HepG2 (cell line): ENCODE measurements around the gene GYS1. TPM values are rescaled to one million over a fixed set of nuclear protein-coding genes. Genes with fewer than 3 reads are reported as not detected.
A peak's percentile ranks its signal among the peaks of the same experiment; 100 is the strongest.

Experiments
- DMAP1 ChIP-seq: IDR thresholded peaks from 2 replicates; pipeline ENCODE4 v1.6.1; 2016
- GLI4 ChIP-seq: sonication (generic); formaldehyde crosslinking; IDR thresholded peaks from 2 replicates; pipeline ENCODE4 v1.5.1; 2020; ENCODE audit warnings: missing genetic modification reagents, mild to moderate bottlenecking, moderate library complexity, borderline replicate concordance
- HHEX ChIP-seq: IDR thresholded peaks from 2 replicates; pipeline ENCODE4 v1.6.1; 2016; ENCODE audit warnings: control low read depth
- HNRNPLL ChIP-seq: fragments of 200-400 bp; formaldehyde crosslinking; IDR thresholded peaks from 2 replicates; pipeline ENCODE4 v1.6.1; 2017; ENCODE audit warnings: mild to moderate bottlenecking, low read depth, low read length; ENCODE audit not compliant: poor library complexity, severe bottlenecking
- JDP2 ChIP-seq: sonication (generic); formaldehyde crosslinking; IDR thresholded peaks from 2 replicates; pipeline ENCODE4 v1.8.1; 2022; ENCODE audit warnings: missing genetic modification reagents, borderline replicate concordance
- MAFF ChIP-seq: IDR thresholded peaks from 2 replicates; pipeline ENCODE4 v1.6.1; 2011; ENCODE audit warnings: low read depth, low read length, improper control_type of control experiment
- MED13 ChIP-seq: sonication (generic); formaldehyde crosslinking; IDR thresholded peaks from 2 replicates; pipeline ENCODE4 v1.5.0; 2020; ENCODE audit warnings: missing genetic modification reagents
- MTF1 ChIP-seq: sonication (generic); formaldehyde crosslinking; IDR thresholded peaks from 2 replicates; pipeline ENCODE4 v1.5.0; 2020; ENCODE audit warnings: missing genetic modification reagents
- NFRKB ChIP-seq: fragments of 450-650 bp; IDR thresholded peaks from 2 replicates; pipeline ENCODE4 v1.6.1; 2017
- POLR2AphosphoS5 ChIP-seq: IDR thresholded peaks from 2 replicates; pipeline ENCODE4 v1.6.1; 2012; ENCODE audit warnings: low read depth, low read length
- RCOR2 ChIP-seq: IDR thresholded peaks from 2 replicates; pipeline ENCODE4 v1.6.1; 2016; ENCODE audit warnings: missing biosample characterization, missing genetic modification reagents
- RFX1 ChIP-seq: fragments of 450-650 bp; IDR thresholded peaks from 2 replicates; pipeline ENCODE4 v1.6.1; 2017
- SNAI1 ChIP-seq: sonication (generic); formaldehyde crosslinking; IDR thresholded peaks from 2 replicates; pipeline ENCODE4 v1.5.0; 2020; ENCODE audit warnings: mild to moderate bottlenecking, missing genetic modification reagents, borderline replicate concordance
- SUZ12 ChIP-seq: fragments of 150-350 bp; IDR thresholded peaks from 2 replicates; pipeline ENCODE4 v1.6.1; 2014; ENCODE audit warnings: low read depth, low read length
- U2AF2 ChIP-seq: fragments of 200-400 bp; formaldehyde crosslinking; IDR thresholded peaks from 2 replicates; pipeline ENCODE4 v1.6.1; 2017; ENCODE audit warnings: low read depth, mild to moderate bottlenecking, low read length
- ZBTB7B ChIP-seq: sonication (generic); formaldehyde crosslinking; IDR thresholded peaks from 2 replicates; pipeline ENCODE4 v1.4.0; 2020; ENCODE audit warnings: missing genetic modification reagents
- ZNF121 ChIP-seq: sonication (generic); formaldehyde crosslinking; IDR thresholded peaks from 2 replicates; pipeline ENCODE4 v1.5.0; 2020; ENCODE audit warnings: mild to moderate bottlenecking, missing genetic modification reagents
- ZNF143 ChIP-seq: sonication (generic); formaldehyde crosslinking; IDR thresholded peaks from 2 replicates; pipeline ENCODE4 v1.4.0; 2020; ENCODE audit warnings: missing genetic modification reagents
- ZNF558 ChIP-seq: sonication (generic); formaldehyde crosslinking; IDR thresholded peaks from 2 replicates; pipeline ENCODE4 v1.9.0; 2022; ENCODE audit warnings: mild to moderate bottlenecking, missing genetic modification reagents, borderline replicate concordance
- ZNF619 ChIP-seq: sonication (generic); formaldehyde crosslinking; IDR thresholded peaks from 2 replicates; pipeline ENCODE4 v1.4.0; 2020; ENCODE audit warnings: mild to moderate bottlenecking, missing genetic modification reagents
- ZNF878 ChIP-seq: sonication (generic); formaldehyde crosslinking; IDR thresholded peaks from 2 replicates; pipeline ENCODE4 v1.8.1; 2023; ENCODE audit warnings: mild to moderate bottlenecking, missing genetic modification reagents, moderate library complexity
- polyA plus RNA-seq, 8 experiments: library from polyadenylated mRNA; depleted of rRNA in 3 of 8; stranded (reverse) in 7 of 8; unstranded in 1 of 8; fragments of >200 nt; fragmentation: Illumina TruSeq in 4 of 8; extraction: Trizol in 4 of 8; gene quantifications; 2 replicates each; pipeline versions ENCODE4 v1.2.1 to v1.2.3, GENCODE V29; 2011 to 2016; ENCODE audit warnings: low read depth in 4 of 8, missing spikeins in 1 of 8, mixed read lengths in 1 of 8; ENCODE audit not compliant: insufficient read depth in 1 of 8
- total RNA-seq, 5 experiments: library from RNA; depleted of rRNA; stranded (reverse); fragments of >200 nt; fragmentation: Illumina TruSeq; extraction: Trizol; gene quantifications; 2 replicates each; pipeline ENCODE4 v1.2.3, GENCODE V29; 2016; ENCODE audit warnings: low read depth in 1 of 5
- TF ChIP-seq, protein P1 (sequence below): IDR thresholded peaks from 2 replicates; pipeline ENCODE4 v1.6.1; 2016
- TF ChIP-seq, protein P2 (sequence below): sonication (generic); formaldehyde crosslinking; conservative IDR thresholded peaks from 2 replicates; pipeline ENCODE4 v1.8.0; 2022; ENCODE audit warnings: missing genetic modification reagents
- TF ChIP-seq, protein P3 (sequence below): IDR thresholded peaks from 2 replicates; pipeline ENCODE4 v1.6.1; 2018; ENCODE audit warnings: missing genetic modification reagents, mild to moderate bottlenecking, missing compliant biosample characterization
- TF ChIP-seq, protein P4 (sequence below): sonication (generic); formaldehyde crosslinking; IDR thresholded peaks from 2 replicates; pipeline ENCODE4 v1.4.0; 2020; ENCODE audit warnings: missing genetic modification reagents
- TF ChIP-seq, protein P5 (sequence below): fragments of 450-650 bp; IDR thresholded peaks from 2 replicates; pipeline ENCODE4 v1.6.1; 2017

The GYS1 gene
- total and polyA plus RNA-seq, 2 of the 13 experiments (the other 11 are each of a cell fraction or from before 2014, with no cell fraction given), result 18.4 to 42.1 TPM

DNA sequence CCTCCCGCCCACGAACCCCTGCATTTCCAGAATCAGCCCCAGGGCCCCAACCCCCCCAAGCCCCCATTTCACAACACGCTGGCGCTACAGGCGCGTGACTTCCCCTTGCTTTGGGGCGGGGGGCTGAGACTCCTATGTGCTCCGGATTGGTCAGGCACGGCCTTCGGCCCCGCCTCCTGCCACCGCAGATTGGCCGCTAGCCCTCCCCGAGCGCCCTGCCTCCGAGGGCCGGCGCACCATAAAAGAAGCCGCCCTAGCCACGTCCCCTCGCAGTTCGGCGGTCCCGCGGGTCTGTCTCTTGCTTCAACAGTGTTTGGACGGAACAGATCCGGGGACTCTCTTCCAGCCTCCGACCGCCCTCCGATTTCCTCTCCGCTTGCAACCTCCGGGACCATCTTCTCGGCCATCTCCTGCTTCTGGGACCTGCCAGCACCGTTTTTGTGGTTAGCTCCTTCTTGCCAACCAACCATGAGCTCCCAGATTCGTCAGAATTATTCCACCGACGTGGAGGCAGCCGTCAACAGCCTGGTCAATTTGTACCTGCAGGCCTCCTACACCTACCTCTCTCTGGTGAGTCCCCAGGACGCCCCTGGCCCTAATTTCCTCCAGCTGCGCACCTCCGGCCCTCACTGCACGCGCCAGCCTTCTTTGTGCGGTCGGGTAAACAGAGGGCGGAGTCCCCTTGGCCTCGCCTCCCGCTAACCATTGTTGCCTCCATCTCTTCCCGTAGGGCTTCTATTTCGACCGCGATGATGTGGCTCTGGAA lies 27.9 kb downstream of the GYS1 start, which contains the start of gene FTL (continued):
- TF ChIP-seq, protein P1, sequence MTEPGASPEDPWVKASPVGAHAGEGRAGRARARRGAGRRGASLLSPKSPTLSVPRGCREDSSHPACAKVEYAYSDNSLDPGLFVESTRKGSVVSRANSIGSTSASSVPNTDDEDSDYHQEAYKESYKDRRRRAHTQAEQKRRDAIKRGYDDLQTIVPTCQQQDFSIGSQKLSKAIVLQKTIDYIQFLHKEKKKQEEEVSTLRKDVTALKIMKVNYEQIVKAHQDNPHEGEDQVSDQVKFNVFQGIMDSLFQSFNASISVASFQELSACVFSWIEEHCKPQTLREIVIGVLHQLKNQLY (CRISPR knock-in tag), result peak; percentile 19; the same call in 1 of the 2 replicates
- TF ChIP-seq MTF1 (CRISPR knock-in tag), result peak; percentile 85; the same call in 1 of the 2 replicates
- peak; percentile 63 for TF ChIP-seq HNRNPLL
- TF ChIP-seq, protein P2, sequence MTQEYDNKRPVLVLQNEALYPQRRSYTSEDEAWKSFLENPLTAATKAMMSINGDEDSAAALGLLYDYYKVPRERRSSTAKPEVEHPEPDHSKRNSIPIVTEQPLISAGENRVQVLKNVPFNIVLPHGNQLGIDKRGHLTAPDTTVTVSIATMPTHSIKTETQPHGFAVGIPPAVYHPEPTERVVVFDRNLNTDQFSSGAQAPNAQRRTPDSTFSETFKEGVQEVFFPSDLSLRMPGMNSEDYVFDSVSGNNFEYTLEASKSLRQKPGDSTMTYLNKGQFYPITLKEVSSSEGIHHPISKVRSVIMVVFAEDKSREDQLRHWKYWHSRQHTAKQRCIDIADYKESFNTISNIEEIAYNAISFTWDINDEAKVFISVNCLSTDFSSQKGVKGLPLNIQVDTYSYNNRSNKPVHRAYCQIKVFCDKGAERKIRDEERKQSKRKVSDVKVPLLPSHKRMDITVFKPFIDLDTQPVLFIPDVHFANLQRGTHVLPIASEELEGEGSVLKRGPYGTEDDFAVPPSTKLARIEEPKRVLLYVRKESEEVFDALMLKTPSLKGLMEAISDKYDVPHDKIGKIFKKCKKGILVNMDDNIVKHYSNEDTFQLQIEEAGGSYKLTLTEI (CRISPR knock-in tag), result no peak
- no peak for TF ChIP-seq SUZ12
- TF ChIP-seq ZNF143 (CRISPR knock-in tag), result no peak
- TF ChIP-seq, protein P3, sequence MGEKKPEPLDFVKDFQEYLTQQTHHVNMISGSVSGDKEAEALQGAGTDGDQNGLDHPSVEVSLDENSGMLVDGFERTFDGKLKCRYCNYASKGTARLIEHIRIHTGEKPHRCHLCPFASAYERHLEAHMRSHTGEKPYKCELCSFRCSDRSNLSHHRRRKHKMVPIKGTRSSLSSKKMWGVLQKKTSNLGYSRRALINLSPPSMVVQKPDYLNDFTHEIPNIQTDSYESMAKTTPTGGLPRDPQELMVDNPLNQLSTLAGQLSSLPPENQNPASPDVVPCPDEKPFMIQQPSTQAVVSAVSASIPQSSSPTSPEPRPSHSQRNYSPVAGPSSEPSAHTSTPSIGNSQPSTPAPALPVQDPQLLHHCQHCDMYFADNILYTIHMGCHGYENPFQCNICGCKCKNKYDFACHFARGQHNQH (CRISPR knock-in tag), result peak; percentile 94
- TF ChIP-seq JDP2 (CRISPR knock-in tag), result no peak; the same call in 1 of the 2 replicates
- no peak for TF ChIP-seq RFX1
- TF ChIP-seq, protein P4, sequence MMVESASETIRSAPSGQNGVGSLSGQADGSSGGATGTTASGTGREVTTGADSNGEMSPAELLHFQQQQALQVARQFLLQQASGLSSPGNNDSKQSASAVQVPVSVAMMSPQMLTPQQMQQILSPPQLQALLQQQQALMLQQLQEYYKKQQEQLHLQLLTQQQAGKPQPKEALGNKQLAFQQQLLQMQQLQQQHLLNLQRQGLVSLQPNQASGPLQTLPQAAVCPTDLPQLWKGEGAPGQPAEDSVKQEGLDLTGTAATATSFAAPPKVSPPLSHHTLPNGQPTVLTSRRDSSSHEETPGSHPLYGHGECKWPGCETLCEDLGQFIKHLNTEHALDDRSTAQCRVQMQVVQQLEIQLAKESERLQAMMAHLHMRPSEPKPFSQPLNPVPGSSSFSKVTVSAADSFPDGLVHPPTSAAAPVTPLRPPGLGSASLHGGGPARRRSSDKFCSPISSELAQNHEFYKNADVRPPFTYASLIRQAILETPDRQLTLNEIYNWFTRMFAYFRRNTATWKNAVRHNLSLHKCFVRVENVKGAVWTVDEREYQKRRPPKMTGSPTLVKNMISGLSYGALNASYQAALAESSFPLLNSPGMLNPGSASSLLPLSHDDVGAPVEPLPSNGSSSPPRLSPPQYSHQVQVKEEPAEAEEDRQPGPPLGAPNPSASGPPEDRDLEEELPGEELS (CRISPR knock-in tag), result peak; percentile 72; the same call in 1 of the 2 replicates
- TF ChIP-seq, protein P5, sequence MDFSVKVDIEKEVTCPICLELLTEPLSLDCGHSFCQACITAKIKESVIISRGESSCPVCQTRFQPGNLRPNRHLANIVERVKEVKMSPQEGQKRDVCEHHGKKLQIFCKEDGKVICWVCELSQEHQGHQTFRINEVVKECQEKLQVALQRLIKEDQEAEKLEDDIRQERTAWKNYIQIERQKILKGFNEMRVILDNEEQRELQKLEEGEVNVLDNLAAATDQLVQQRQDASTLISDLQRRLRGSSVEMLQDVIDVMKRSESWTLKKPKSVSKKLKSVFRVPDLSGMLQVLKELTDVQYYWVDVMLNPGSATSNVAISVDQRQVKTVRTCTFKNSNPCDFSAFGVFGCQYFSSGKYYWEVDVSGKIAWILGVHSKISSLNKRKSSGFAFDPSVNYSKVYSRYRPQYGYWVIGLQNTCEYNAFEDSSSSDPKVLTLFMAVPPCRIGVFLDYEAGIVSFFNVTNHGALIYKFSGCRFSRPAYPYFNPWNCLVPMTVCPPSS, result no peak
- no peak for TF ChIP-seq ZNF121 (CRISPR knock-in tag)
- TF ChIP-seq U2AF2, result no peak
- no peak for TF ChIP-seq HHEX (CRISPR knock-in tag)
- peak; percentile 30; the same call in 1 of the 2 replicates for TF ChIP-seq ZBTB7B (CRISPR knock-in tag)
- TF ChIP-seq GLI4 (CRISPR knock-in tag), result peak; percentile 40; the same call in 1 of the 2 replicates
- 0 out of 2 replicates have a peak, but pooled peaks have one; percentile 22 for TF ChIP-seq SNAI1 (CRISPR knock-in tag)
- TF ChIP-seq POLR2AphosphoS5, result peak; percentile 99
- no peak; the same call in 1 of the 2 replicates for TF ChIP-seq ZNF619 (CRISPR knock-in tag)
- TF ChIP-seq MED13 (CRISPR knock-in tag), result peak; percentile 98
- TF ChIP-seq MAFF, result no peak; the same call in 1 of the 2 replicates
- TF ChIP-seq DMAP1 (CRISPR knock-in tag), result peak; percentile 65
- no peak for TF ChIP-seq RCOR2
- TF ChIP-seq ZNF558 (CRISPR knock-in tag), result peak; percentile 74; the same call in 1 of the 2 replicates
- peak; percentile 98 for TF ChIP-seq ZNF878 (CRISPR knock-in tag)
- no peak for TF ChIP-seq NFRKB
